Coronary artery (tissue), 2 donors: Measurements from ENCODE around the gene DCUN1D3.
"Not testable (repeated sequence)": the region's sequence is repeated elsewhere in the genome, so short reads cannot be mapped to it uniquely, and the experiment has no call there.

Experiments used
- DNase-seq: peaks from one replicate; pipeline ENCODE4 v3.0.0-alpha.2; 2017; ENCODE audit warnings: low spot score
- H3K27ac ChIP-seq, 2 donors: fragments of 200-600 bp; sonication (generic); one replicate each; pipeline ENCODE4 v1.5.1; 2016 to 2019
- H3K4me3 ChIP-seq: fragments of 200-600 bp; sonication (generic); 2 replicates; pipeline ENCODE4 v1.5.1; 2016; ENCODE audit warnings: mild to moderate bottlenecking, moderate library complexity
- TF ChIP-seq, protein P1 (sequence below): fragments of 200-600 bp; sonication (generic); IDR thresholded peaks from one replicate; pipeline ENCODE4 v1.5.1; 2019; ENCODE audit warnings: antibody characterized with exemption

The DCUN1D3 gene, protein sequence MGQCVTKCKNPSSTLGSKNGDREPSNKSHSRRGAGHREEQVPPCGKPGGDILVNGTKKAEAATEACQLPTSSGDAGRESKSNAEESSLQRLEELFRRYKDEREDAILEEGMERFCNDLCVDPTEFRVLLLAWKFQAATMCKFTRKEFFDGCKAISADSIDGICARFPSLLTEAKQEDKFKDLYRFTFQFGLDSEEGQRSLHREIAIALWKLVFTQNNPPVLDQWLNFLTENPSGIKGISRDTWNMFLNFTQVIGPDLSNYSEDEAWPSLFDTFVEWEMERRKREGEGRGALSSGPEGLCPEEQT

DNA sequence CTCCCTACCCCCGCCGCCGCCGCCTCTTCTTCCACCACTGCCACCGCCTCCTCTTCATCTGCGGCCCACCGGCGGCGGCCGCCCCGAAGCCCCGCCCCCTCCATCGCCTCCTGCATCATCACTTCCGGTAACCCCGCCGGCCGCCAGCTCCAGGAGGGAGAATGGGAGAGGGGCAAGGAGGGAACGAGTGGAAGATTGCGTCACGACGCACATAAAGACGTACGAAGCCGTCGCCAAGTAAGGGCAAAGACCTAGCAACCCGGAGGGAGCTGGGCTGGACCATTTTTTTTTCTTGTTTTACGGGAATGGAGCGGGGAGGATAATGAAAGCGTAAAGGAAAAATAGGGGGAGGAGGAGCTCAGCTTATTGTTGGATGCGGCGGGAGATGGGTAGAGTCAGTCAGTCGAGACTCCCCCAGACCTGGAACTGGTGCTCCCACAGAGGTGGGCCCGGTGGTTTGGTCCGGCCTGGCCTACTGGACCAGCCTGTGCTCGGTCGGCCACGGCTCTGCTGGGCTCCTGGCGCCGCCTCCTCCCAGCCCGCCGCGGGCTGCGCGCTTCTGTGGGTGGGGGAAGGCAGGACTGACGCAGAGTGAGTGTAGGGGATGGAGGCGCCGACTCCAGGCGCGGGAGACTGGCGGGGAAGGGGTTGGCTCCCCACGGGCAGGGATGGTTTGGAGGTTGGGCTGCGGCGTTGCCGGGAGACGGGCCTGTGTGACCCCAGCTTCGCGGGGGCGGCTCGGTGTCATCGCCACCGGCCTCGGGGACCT, at the start of gene DCUN1D3, which contains the start of gene LYRM1:
Gene DCUN1D3 (minus strand): TSS at position 60 of the 769 bp plus-strand sequence. CDS start 37,820 bp downstream, outside the sequence.
Gene LYRM1 (plus strand): TSS at position 473 of the 769 bp plus-strand sequence. CDS start 14,785 bp downstream, outside the sequence.
- DNase-seq, result peak; percentile 98
- peak within 1 kb of the TSS; percentile 95 for H3K4me3 ChIP-seq
- H3K27ac ChIP-seq, result peak within 1 kb of the TSS; percentile 86 to 100
- TF ChIP-seq, protein P1, sequence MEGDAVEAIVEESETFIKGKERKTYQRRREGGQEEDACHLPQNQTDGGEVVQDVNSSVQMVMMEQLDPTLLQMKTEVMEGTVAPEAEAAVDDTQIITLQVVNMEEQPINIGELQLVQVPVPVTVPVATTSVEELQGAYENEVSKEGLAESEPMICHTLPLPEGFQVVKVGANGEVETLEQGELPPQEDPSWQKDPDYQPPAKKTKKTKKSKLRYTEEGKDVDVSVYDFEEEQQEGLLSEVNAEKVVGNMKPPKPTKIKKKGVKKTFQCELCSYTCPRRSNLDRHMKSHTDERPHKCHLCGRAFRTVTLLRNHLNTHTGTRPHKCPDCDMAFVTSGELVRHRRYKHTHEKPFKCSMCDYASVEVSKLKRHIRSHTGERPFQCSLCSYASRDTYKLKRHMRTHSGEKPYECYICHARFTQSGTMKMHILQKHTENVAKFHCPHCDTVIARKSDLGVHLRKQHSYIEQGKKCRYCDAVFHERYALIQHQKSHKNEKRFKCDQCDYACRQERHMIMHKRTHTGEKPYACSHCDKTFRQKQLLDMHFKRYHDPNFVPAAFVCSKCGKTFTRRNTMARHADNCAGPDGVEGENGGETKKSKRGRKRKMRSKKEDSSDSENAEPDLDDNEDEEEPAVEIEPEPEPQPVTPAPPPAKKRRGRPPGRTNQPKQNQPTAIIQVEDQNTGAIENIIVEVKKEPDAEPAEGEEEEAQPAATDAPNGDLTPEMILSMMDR, result no peak

DNA sequence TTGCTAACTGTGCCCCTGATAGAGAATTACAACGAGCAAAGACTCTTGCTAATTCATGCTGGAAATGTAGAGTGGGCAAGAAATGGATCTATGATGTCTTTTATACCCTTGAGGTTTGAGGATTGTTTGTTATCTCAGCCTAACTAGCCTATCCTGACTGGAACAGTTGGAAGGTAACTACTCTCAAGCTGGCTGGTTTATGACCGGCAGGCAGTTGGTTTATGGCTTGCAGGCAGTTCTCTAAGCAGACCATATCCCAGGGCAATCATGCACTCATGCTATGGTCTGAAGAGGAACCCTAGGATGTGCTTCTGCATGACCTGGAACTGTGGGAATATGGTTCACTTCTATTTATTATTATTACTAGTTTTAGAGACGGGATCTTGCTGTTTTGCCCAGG, 49.5 kb upstream of the DCUN1D3 start:
- Histone ChIP-seq H3K4me3 (no peak overlapping the region), H3K27ac (no peak overlapping the region)
- TF ChIP-seq, protein P1, result no peak
- DNase-seq, result no peak

DNA sequence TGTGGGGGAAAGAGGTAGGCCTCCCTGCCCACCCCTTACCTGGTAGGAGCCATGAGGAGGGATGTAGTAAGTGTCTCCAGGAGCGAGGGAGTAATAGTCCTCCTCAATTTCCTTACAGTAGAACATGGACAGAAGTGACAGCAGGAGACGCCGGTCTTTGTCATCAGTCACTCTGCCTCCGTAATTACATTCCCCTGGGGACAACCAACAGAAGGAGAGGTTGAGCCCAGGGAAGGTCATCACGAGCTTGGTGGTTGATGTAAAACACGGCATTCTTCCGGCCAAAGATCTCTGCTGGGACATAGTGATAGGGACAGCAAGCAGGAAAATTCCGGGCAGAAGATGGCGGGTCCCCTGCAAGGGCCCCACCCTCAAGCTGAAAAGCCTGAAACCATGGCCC, 48.3 kb upstream of the DCUN1D3 start:
- DNase-seq, result no peak
- no peak overlapping the region for H3K4me3 ChIP-seq
- TF ChIP-seq, protein P1, result no peak
- no peak overlapping the region for H3K27ac ChIP-seq

DNA sequence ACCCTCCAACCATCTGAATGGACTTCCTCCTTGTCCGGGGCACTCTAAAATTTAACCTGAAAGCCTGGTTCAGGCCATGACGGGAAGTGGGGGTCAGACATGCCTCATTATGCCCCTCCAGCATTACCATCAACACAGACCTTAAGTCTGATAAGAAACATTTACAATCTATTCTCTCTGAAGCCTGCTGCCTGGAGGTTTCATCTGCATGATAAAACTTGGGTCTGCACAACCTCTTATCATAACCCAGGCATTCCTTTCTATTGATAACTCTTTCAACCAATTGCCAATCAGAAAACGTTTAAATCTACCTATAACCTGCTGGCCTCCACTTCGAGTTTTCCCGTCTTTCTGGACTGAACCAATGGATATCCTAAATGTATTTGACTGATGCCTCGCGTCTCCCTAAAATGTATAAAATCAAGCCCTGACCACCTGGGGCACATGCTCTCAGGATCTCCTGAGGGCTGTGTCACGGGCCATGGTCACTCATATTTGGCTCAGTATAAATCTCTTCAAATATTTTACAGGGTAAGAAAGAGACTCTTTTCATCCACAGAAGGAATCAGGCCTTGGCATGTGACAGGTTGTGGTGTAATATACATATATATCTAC, 46.0 kb upstream of the DCUN1D3 start:
- Histone ChIP-seq H3K27ac (no peak overlapping the region), H3K4me3 (no peak overlapping the region)
- DNase-seq, result no peak
- TF ChIP-seq, protein P1, result no peak

DNA sequence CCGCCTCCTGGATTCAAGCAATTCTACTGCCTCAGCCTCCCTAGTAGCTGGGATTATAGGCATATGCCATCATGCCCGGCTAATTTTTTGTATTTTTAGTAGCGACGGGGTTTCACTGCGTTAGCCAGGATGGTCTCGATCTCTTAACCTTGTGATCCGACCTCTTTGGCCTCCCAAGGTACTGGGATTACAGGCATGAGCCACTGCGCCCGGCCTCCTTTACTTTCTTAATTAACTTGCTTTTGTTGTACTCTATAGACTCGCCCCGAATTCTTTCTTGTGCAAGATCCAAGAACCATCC, 45.4 kb upstream of the DCUN1D3 start:
- H3K27ac ChIP-seq, H3K4me3 ChIP-seq, DNase-seq: not testable (repeated sequence)

DNA sequence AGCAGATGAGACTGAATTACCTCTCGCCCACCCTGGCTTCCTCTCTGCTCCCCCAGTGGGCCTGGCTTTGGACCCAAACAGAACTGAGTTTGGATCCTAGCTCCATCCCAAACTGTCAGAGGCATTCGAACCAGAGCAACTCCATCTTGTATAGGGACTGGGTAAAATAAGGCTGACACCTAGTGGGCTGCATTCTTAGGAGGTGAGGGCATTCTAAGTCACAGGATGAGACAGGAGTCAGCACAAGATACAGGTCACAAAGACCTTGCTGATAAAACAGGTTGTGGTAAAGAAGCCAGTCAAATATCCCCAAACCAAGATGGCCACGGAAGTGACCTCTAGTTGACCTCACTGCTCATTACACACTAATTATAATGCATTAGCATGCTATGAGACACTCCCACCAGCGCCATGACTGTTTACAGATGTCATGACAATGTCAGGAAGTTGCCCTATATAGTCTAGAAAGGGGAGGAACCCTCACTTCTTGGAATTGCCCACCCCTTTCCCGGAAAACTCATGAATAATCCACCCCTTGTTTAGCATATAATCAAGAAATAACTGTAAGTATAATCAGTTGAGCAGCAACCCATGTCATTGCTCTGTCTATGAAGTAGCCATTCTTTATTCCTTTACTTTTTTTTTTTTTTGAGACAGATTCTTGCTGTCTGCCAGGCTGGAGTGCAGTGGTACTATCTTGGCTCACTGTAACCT, 44.9 kb upstream of the DCUN1D3 start:
- H3K4me3 ChIP-seq, result no peak overlapping the region
- TF ChIP-seq, protein P1, result no peak
- H3K27ac ChIP-seq, result no peak overlapping the region
- no peak for DNase-seq

DNA sequence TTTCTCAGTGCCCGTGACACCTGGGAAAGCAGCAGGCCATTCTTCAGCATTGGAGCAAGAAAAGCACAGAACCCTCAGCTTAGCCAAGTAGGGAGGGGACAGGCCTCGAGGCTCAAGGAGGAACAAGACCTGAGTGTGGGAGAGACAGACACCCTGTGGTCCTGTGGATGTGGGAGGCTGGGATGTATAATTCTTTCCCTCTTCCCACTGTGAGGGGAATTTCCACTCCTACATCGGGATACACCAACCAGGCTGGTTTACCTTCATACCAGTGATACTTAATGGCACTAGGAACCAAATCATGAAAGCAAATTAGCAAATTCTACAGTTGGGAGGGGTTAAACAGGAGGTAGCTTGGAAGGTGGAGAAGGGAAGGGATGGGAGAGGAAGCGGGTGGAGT, 42.1 kb upstream of the DCUN1D3 start:
- Histone ChIP-seq H3K4me3 (no peak overlapping the region), H3K27ac (no peak overlapping the region)
- TF ChIP-seq, protein P1, result no peak
- no peak for DNase-seq
